ENCODE results near the gene HHATL.

- TF ChIP-seq CTCF (IDR thresholded peaks at IDR 0.05; ENCODE audit: low read length) (no peak), EZH2 (optimal IDR thresholded peaks at IDR 0.05; ENCODE audit: low read depth, low read length) (no peak), EZH2phosphoT487 (IDR thresholded peaks at IDR 0.05; ENCODE audit: low read length) (no peak)
These were observed 34.2 kb downstream of the HHATL start for GRCh38 chr3:42668413-42668760.
